ENCODE measurements around the gene MYCBPAP. TPM values are rescaled to one million over a fixed set of nuclear protein-coding genes. Genes with fewer than 3 reads are reported as not detected.

Gene MYCBPAP
- total and polyA plus RNA-seq, 2 donors from 2014 or later: 0.72 to 2.9 TPM

- Histone ChIP-seq H3K9ac (ENCODE audit: low read length in 3 of 3) (no peak overlapping the region), H3K9me3 (ENCODE audit: control insufficient read depth in 2 of 3, insufficient read depth in 1 of 3, low read length in 3 of 3) (no peaks in the 10 kb centered on the region), H3K36me3 (ENCODE audit: control insufficient read depth in 2 of 3, insufficient read depth in 3 of 3, low read length in 3 of 3) (peaks cover 0 to 2% (median 0%) of the 10 kb centered on the region in 3 donors), H3K4me3 (ENCODE audit: low read length in 3 of 3) (no peak overlapping the region), H3K27me3 (ENCODE audit: control insufficient read depth, insufficient read depth, low read length) (no peaks in the 10 kb centered on the region), H3K27ac (ENCODE audit: low read depth in 2 of 2, low read length in 2 of 2) (no peak overlapping the region), H3K4me1 (ENCODE audit: control insufficient read depth in 2 of 3, insufficient read depth in 2 of 3, low read depth in 1 of 3, low read length in 3 of 3) (no peaks in the 10 kb centered on the region)
- FAIRE-seq: no peak
- no peak for TF ChIP-seq CTCF (IDR thresholded peaks at IDR 0.05; ENCODE audit: borderline replicate concordance, extremely low read depth, insufficient read depth)
- no peak for DNase-seq
- intact Hi-C loops (cut with DNase I): no loop called here
These were observed 16.7 kb upstream of the MYCBPAP start for GRCh38 chr17:50491505-50491904.

DNA sequence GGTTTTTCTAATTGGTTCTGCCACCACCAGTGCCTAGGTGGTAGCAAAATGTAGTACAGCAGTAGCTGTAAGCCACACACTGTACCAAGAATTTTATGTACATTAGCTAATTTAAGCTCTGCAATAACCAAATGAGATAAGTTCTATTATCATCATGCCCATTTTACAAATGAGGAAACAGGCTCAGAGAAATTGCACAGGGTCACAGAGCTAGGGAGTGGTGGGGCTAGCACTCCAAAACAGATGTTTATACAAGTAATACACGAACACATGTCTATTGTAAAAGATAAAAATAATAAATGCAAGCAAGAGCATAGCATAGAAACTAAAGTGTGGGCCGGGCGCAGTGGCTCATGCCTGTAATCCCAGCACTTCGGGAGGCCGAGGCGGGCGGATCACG is 16.0 kb upstream of the MYCBPAP start:
- no peak for TF ChIP-seq CTCF (IDR thresholded peaks at IDR 0.05; ENCODE audit: borderline replicate concordance, extremely low read depth, insufficient read depth)

DNA sequence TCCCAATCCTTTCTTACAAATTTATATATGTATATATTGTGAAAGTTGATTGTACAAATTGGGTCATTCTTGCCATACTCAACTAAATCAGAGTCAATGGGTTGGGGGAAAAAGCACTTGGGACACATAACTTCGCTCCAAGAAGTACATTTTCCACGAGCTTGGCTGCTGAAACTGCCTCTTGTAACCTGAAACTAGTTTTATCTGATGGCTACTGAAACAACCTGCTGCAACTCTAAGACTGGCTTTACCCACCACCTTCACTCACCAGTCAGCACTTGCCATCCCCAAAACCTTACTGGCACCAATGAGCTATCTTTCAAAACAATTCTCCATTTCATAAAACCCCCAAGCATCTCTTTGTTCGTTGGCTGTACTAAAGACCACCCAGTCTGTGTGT is 14.5 kb upstream of the MYCBPAP start:
- FAIRE-seq: no peak
- intact Hi-C loops (cut with DNase I): no loop called here

More for the DNA sequence above, 16.0 kb upstream of the MYCBPAP start:
- Histone ChIP-seq H3K4me1 (ENCODE audit: control insufficient read depth in 2 of 3, insufficient read depth in 2 of 3, low read depth in 1 of 3, low read length in 3 of 3) (no peaks in the 10 kb centered on the region), H3K9me3 (ENCODE audit: control insufficient read depth in 2 of 3, insufficient read depth in 1 of 3, low read length in 3 of 3) (no peaks in the 10 kb centered on the region), H3K27ac (ENCODE audit: low read depth in 2 of 2, low read length in 2 of 2) (no peak overlapping the region), H3K27me3 (ENCODE audit: control insufficient read depth, insufficient read depth, low read length) (no peaks in the 10 kb centered on the region), H3K36me3 (ENCODE audit: control insufficient read depth in 2 of 3, insufficient read depth in 3 of 3, low read length in 3 of 3) (peaks cover 0 to under 1% (median 0%) of the 10 kb centered on the region in 3 donors), H3K4me3 (ENCODE audit: low read length in 3 of 3) (no peak overlapping the region), H3K9ac (ENCODE audit: low read length in 3 of 3) (no peak overlapping the region)
- intact Hi-C loops (cut with DNase I): no loop called here
- no peak for FAIRE-seq
- DNase-seq: no peak

More for the DNA sequence above, 14.5 kb upstream of the MYCBPAP start:
- no peak overlapping the region for H3K4me3 ChIP-seq (ENCODE audit: low read length in 3 of 3)
- H3K36me3 ChIP-seq (ENCODE audit: control insufficient read depth in 2 of 3, insufficient read depth in 3 of 3, low read length in 3 of 3): no peaks in the 10 kb centered on the region
- no peak for TF ChIP-seq CTCF (IDR thresholded peaks at IDR 0.05; ENCODE audit: borderline replicate concordance, extremely low read depth, insufficient read depth)
- H3K4me1 ChIP-seq (ENCODE audit: control insufficient read depth in 2 of 3, insufficient read depth in 2 of 3, low read depth in 1 of 3, low read length in 3 of 3): no peaks in the 10 kb centered on the region
- H3K27ac ChIP-seq (ENCODE audit: low read depth in 2 of 2, low read length in 2 of 2): no peak overlapping the region
- no peaks in the 10 kb centered on the region for H3K27me3 ChIP-seq (ENCODE audit: control insufficient read depth, insufficient read depth, low read length)
- no peak for DNase-seq
- H3K9ac ChIP-seq (ENCODE audit: low read length in 3 of 3): no peak overlapping the region
- no peaks in the 10 kb centered on the region for H3K9me3 ChIP-seq (ENCODE audit: control insufficient read depth in 2 of 3, insufficient read depth in 1 of 3, low read length in 3 of 3)

Measured in kidney (tissue), 14 donors.